K562 (cell line): ENCODE measurements around the gene NIPAL3. TPM values are rescaled to one million over a fixed set of nuclear protein-coding genes. Genes with fewer than 3 reads are reported as not detected.

Experiments
- ATAC-seq: fragments of 200-7000 bp; cut with Tn5 transposase; 3 replicates; pipeline ENCODE4 v1.9.1; 2020; ENCODE audit warnings: moderate library complexity
- BruUV-seq: library from RNA; stranded (reverse); fragments of 400-500 nt; replicated peaks from 2 replicates; lab custom pipeline; 2021; lab: Mats Ljungman, UMichigan
- CTCF ChIA-PET: fragments of 300-600 bp; formaldehyde crosslinking; extraction: SDS; loops from one replicate; lab custom pipeline; 2021; ENCODE audit warnings: low intra/inter-chr PET ratio; lab: Yijun Ruan, JAX
- POLR2A ChIA-PET: fragments of 300-600, 350-650 bp; sonication (Branson Sonifier 250); formaldehyde crosslinking; extraction: SDS; loops from one replicate; lab custom pipeline; 2021; ENCODE audit warnings: antibody characterized with exemption, inconsistent platforms; lab: Yijun Ruan, JAX
- DNase-seq, 4 experiments: peaks; one replicate each; pipeline versions ENCODE4 v3.0.0 to v3.0.0-alpha.2; 2011 to 2018; ENCODE audit warnings: low spot score in 3 of 4, mixed read lengths in 3 of 4; ENCODE audit errors: extremely low read depth in 1 of 4
- FAIRE-seq: peaks from 2 replicates; lab custom pipeline; 2011; peaks lifted over from hg19 to GRCh38; lab: Jason Lieb, UNC
- H2AFZ ChIP-seq: 2 replicates; pipeline ENCODE4 v1.6.0; 2011; ENCODE audit warnings: low read depth, low read length, control low read depth, inconsistent platforms
- H3K27ac ChIP-seq: fragments of 200-600 bp; 3 replicates; pipeline ENCODE4 v1.8.0; 2011; ENCODE audit warnings: low read depth, mild to moderate bottlenecking, control low read depth, inconsistent platforms, low read length, moderate library complexity, mixed read lengths; ENCODE audit errors: extremely low read depth
- H3K27me3 ChIP-seq, 2 experiments: fragments of 300-600 bp in 1 of 2; 2 replicates in 1 of 2; 3 replicates in 1 of 2; pipeline versions ENCODE4 v1.6.0 to v1.8.0; 2011; ENCODE audit warnings: inconsistent platforms in 2 of 2, low read length in 2 of 2, mild to moderate bottlenecking in 1 of 2, mixed read lengths in 1 of 2, moderate library complexity in 1 of 2; ENCODE audit not compliant: control insufficient read depth in 2 of 2, insufficient read depth in 2 of 2
- H3K36me3 ChIP-seq: fragments of 300-600 bp; 3 replicates; pipeline ENCODE4 v1.8.0; 2011; ENCODE audit warnings: mild to moderate bottlenecking, low read length, inconsistent platforms; ENCODE audit not compliant: control insufficient read depth, insufficient read depth
- H3K4me1 ChIP-seq, 2 experiments: fragments of 200-600 bp in 1 of 2; replicated peaks in 1 of 2; 2 replicates in 1 of 2; 3 replicates in 1 of 2; pipeline versions ENCODE4 v1.5.1 to v1.8.0; 2011; ENCODE audit warnings: inconsistent platforms in 2 of 2, low read length in 2 of 2, mild to moderate bottlenecking in 1 of 2, mixed read lengths in 1 of 2, moderate library complexity in 1 of 2; ENCODE audit not compliant: control insufficient read depth in 2 of 2, insufficient read depth in 2 of 2
- H3K4me2 ChIP-seq: 2 replicates; pipeline ENCODE4 v1.6.1; 2011; ENCODE audit warnings: low read length, control low read depth, inconsistent platforms, mixed read lengths; ENCODE audit not compliant: insufficient read depth
- H3K4me3 ChIP-seq: fragments of 200-600 bp; sonication (generic), shearing (Covaris generic); 2 replicates; pipeline ENCODE4 v1.5.1; 2016; ENCODE audit warnings: control low read depth, inconsistent platforms
- H3K79me2 ChIP-seq: fragments of 200-600 bp; 3 replicates; pipeline ENCODE4 v1.8.0; 2011; ENCODE audit warnings: low read length, inconsistent platforms; ENCODE audit not compliant: control insufficient read depth, insufficient read depth
- H3K9ac ChIP-seq, 2 experiments: 2 replicates each; pipeline versions ENCODE4 v1.6.0 to v1.6.1; 2011; ENCODE audit warnings: low read depth in 2 of 2, low read length in 2 of 2, control low read depth in 1 of 2, inconsistent platforms in 1 of 2, mild to moderate bottlenecking in 1 of 2, mixed read lengths in 1 of 2; ENCODE audit not compliant: insufficient read depth in 1 of 2
- H3K9me1 ChIP-seq: one replicate; pipeline ENCODE4 v1.6.0; 2011; ENCODE audit warnings: inconsistent platforms, mild to moderate bottlenecking, low read length, moderate library complexity; ENCODE audit not compliant: control insufficient read depth, insufficient read depth
- H3K9me3 ChIP-seq: replicated peaks from 2 replicates; pipeline ENCODE4 v1.5.1; 2011; ENCODE audit warnings: low read depth, low read length, inconsistent platforms; ENCODE audit not compliant: control insufficient read depth, insufficient read depth
- H4K20me1 ChIP-seq: replicated peaks from 2 replicates; pipeline ENCODE4 v1.6.1; 2011; ENCODE audit warnings: low read length, inconsistent platforms, mixed read lengths; ENCODE audit not compliant: control insufficient read depth, insufficient read depth
- C11orf30 ChIP-seq: fragments of 450-650 bp; IDR thresholded peaks from 2 replicates; pipeline ENCODE4 v1.6.1; 2016; ENCODE audit warnings: low read depth, mild to moderate bottlenecking
- MAFF ChIP-seq: IDR thresholded peaks from 2 replicates; pipeline ENCODE4 v1.6.1; 2012; ENCODE audit warnings: low read length, improper control_type of control experiment
- MAFG ChIP-seq: fragments of 450-650 bp; conservative IDR thresholded peaks from 2 replicates; pipeline ENCODE4 v1.6.1; 2016; ENCODE audit warnings: missing genetic modification characterization, missing compliant biosample characterization
- NFE2 ChIP-seq: IDR thresholded peaks from 2 replicates; pipeline ENCODE4 v1.6.1; 2014; ENCODE audit warnings: antibody characterized with exemption, low read depth
- NFE2L1 ChIP-seq: fragments of 450-650 bp; IDR thresholded peaks from 2 replicates; pipeline ENCODE4 v1.6.1; 2016; ENCODE audit warnings: missing genetic modification characterization, low read depth, mild to moderate bottlenecking, missing compliant biosample characterization, moderate library complexity, borderline replicate concordance
- PRDM10 ChIP-seq: fragments of 450-650 bp; IDR thresholded peaks from 2 replicates; pipeline ENCODE4 v1.6.1; 2018; ENCODE audit not compliant: partially characterized antibody
- TARDBP ChIP-seq: fragments of 450-650 bp; IDR thresholded peaks from 2 replicates; pipeline ENCODE4 v1.6.1; 2016
- TCF3 ChIP-seq: sonication (generic); formaldehyde crosslinking; IDR thresholded peaks from 2 replicates; pipeline ENCODE4 v1.4.0; 2020; ENCODE audit warnings: mild to moderate bottlenecking, missing genetic modification reagents
- ZNF316 ChIP-seq: fragments of 450-650 bp; IDR thresholded peaks from 2 replicates; pipeline ENCODE4 v1.6.1; 2016
- WGBS: fragments of 100-300 bp; shearing (Covaris generic); methylation state at CpG from one replicate; pipeline ENCODE4 v1.1.6; 2016; ENCODE audit warnings: low coverage, mixed read lengths; ENCODE audit not compliant: insufficient coverage; ENCODE audit errors: missing lambda C conversion rate; 5-methylcytosine and 5-hydroxymethylcytosine counted together
- in situ Hi-C: fragments of 300-500 bp; cut with MboI; formaldehyde crosslinking; loops from 4 replicates; pipeline ENCODE4 v1.15.0; 2018; ENCODE audit warnings: inconsistent platforms, mixed read lengths
- intact Hi-C: fragments of 100-400 bp; cut with micrococcal nuclease; formaldehyde crosslinking; loops from 2 replicates; pipeline ENCODE4 v1.14.2; 2022
- polyA plus RNA-seq, 8 experiments: library from polyadenylated mRNA; depleted of rRNA in 4 of 8; stranded (reverse) in 5 of 8; unstranded in 3 of 8; fragments of >200 nt; fragmentation: Nextera tagmentation in 2 of 8; fragmentation: Illumina TruSeq in 1 of 8; extraction: Ambion mirVana in 2 of 8; extraction: Trizol in 1 of 8; gene quantifications; 2 replicates each; pipeline versions ENCODE4 v1.2.1 to v1.2.3, GENCODE V29; 2011 to 2014; ENCODE audit warnings: inconsistent platforms in 1 of 8, missing spikeins in 1 of 8
- total RNA-seq, 7 experiments: library from RNA; depleted of rRNA in 6 of 7; stranded (reverse); fragments of >200 nt in 6 of 7; fragmentation: Illumina TruSeq in 2 of 7; extraction: Trizol in 2 of 7; gene quantifications; 2 replicates each; pipeline versions ENCODE4 v1.2.1 to v1.2.3, GENCODE V29; 2011 to 2021; ENCODE audit warnings: low replicate concordance in 1 of 7

Gene NIPAL3
- total and polyA plus RNA-seq, 9 of the 15 experiments (the other 6 are each of a cell fraction or from before 2014, with no cell fraction given) = 10.5 to 26.3 (median 16.0) TPM

GRCh38 chr1:24452922-24453485 is 37.4 kb downstream of the NIPAL3 start:
- WGBS = 62% methylated on average over 7 of the region's 8 CpGs
- H4K20me1 ChIP-seq = no peaks in the 10 kb centered on the region
- no peaks in the 10 kb centered on the region for H3K9me3 ChIP-seq
- no peaks in the 10 kb centered on the region; a peak in 1 of 5 replicates for H3K4me1 ChIP-seq
- no peak for ATAC-seq
- no peaks in the 10 kb centered on the region for H3K27me3 ChIP-seq
- H3K4me3 ChIP-seq = no peak overlapping the region
- POLR2A ChIA-PET = interaction anchor here (0.8 to 1.3 kb wide), 4 partner anchors 11 to 34 kb away, joined by 3 to 9 read pairs (median 3); no protein-coding TSS in a partner anchor
- TF ChIP-seq PRDM10 = peak; percentile 88
- TF ChIP-seq MAFF = peak; percentile 30; the same call in 1 of the 2 replicates
- no peak for TF ChIP-seq TCF3 (CRISPR knock-in tag)
- peak; percentile 59; the same call in 1 of the 2 replicates for TF ChIP-seq C11orf30
- TF ChIP-seq ZNF316 = peak; percentile 68
- peak; percentile 32; the same call in 1 of the 2 replicates for TF ChIP-seq NFE2L1
- peak; percentile 64 for TF ChIP-seq MAFG (tag)
- TF ChIP-seq TARDBP = no peak
- TF ChIP-seq NFE2 = peak; percentile 62; the same call in 1 of the 2 replicates
- peak in 1 of 4 experiments; percentile 18 for DNase-seq
- no peak overlapping the region for H3K9ac ChIP-seq
- intact Hi-C loops (no loop called here), in situ Hi-C loops (no loop called here)
- H3K9me1 ChIP-seq = no peaks in the 10 kb centered on the region
- peaks cover 47% of the 10 kb centered on the region for H3K36me3 ChIP-seq
- H3K4me2 ChIP-seq = no peak overlapping the region
- CTCF ChIA-PET = interaction anchor here (0.7 kb wide), 1 partner anchor 15 kb away, joined by 3 read pairs; no protein-coding TSS in a partner anchor
- H3K79me2 ChIP-seq = no peaks in the 10 kb centered on the region
- H2AFZ ChIP-seq = no peak overlapping the region
- no peak overlapping the region; the same call in 2 of the 3 replicates for H3K27ac ChIP-seq
- BruUV-seq = no TSS peak
- FAIRE-seq = no peak
